PC-3 (cell line): Measurements from ENCODE around the gene HTR3A.

Experiments used
- EZH2 ChIP-seq: fragments of 300-600 bp; sonication (generic); IDR thresholded peaks from one replicate; pipeline ENCODE4 v1.6.1; 2017; ENCODE audit warnings: antibody characterized with exemption, mild to moderate bottlenecking, low read length; ENCODE audit not compliant: unreplicated experiment
- EZH2phosphoT487 ChIP-seq: fragments of 300-600 bp; sonication (generic); IDR thresholded peaks from 2 replicates; pipeline ENCODE4 v1.6.1; 2018; ENCODE audit warnings: mild to moderate bottlenecking, antibody characterized with exemption, low read length, borderline replicate concordance
- TF ChIP-seq, protein P1 (sequence below): fragments of 300-600 bp; sonication (generic); conservative IDR thresholded peaks from 2 replicates; pipeline ENCODE4 v1.5.1; 2017; ENCODE audit warnings: antibody characterized with exemption, low read depth, mild to moderate bottlenecking, low read length

DNA sequence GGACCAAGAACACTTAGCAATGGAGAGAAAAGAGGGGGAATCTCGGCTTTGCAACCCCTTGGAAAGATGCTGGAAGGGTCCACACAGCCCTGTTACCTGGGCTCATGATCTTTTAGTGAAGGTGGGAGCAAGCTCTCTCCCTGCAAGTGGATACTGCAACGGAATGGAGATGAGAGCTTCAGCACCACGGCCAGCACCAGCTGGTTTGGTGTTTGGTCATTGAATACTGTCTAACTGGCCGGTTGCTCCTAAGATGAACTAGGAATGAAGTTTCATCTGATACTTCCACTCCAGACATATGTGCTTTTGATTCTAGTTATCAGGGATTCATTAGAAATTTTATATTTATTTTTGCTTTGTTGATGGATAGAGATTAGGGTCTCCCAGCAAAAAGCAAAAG is 16.3 kb downstream of the HTR3A start:
- TF ChIP-seq, protein P1, sequence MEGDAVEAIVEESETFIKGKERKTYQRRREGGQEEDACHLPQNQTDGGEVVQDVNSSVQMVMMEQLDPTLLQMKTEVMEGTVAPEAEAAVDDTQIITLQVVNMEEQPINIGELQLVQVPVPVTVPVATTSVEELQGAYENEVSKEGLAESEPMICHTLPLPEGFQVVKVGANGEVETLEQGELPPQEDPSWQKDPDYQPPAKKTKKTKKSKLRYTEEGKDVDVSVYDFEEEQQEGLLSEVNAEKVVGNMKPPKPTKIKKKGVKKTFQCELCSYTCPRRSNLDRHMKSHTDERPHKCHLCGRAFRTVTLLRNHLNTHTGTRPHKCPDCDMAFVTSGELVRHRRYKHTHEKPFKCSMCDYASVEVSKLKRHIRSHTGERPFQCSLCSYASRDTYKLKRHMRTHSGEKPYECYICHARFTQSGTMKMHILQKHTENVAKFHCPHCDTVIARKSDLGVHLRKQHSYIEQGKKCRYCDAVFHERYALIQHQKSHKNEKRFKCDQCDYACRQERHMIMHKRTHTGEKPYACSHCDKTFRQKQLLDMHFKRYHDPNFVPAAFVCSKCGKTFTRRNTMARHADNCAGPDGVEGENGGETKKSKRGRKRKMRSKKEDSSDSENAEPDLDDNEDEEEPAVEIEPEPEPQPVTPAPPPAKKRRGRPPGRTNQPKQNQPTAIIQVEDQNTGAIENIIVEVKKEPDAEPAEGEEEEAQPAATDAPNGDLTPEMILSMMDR, result no peak
- TF ChIP-seq EZH2 (no peak), EZH2phosphoT487 (no peak)
